D341Med (cell line): Measurements from ENCODE around the gene NUTM2F.
"Not testable (repeated sequence)": the region's sequence is repeated elsewhere in the genome, so short reads cannot be mapped to it uniquely, and the experiment has no call there.

Source experiments
- DNase-seq: peaks from one replicate; pipeline ENCODE4 v3.0.0; 2012; ENCODE audit warnings: low spot score

The NUTM2F gene

DNA sequence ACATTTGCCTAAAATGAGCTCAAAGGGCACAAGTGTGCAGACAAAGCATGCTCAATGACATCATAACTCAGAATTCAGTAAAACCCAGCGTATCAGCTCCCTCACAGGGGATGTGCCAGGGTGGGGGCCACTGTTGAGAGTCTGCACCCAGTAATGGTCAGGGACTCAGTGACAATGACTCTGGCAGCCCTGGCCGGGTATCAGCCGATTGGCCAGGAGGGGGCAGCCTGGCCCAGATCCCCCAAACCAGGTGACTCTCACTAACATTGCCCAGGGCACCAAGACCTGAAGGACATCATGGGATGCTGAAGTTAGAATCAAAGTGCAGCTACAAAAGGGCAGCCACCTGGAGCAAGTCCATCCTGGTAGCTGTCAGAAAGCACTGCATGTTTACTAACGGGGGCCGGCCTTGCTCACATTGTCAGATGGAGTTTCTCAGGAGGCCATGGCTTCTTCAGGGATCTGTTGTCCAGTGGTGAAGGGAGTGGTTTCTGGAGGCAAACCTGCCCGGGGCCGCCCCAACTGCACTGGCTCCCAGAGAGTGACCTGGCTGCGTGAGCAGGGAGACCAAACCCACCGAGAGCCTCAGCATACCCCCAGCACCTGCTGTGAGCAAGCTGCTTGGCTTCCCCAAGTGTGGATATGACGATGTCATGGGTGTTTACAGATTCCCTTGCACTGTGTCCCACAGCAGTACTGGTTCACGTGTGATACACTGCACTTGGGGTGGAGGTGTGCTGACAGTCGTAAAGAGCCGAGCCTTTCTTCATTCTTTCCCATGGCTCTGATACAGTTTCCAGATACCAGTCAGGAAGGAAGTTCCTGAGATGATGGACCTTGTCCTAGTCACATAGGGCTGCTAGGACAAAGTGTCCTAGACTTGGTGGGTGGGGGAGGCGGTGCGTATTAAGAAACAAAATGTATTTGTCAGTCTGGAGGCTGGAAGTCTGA lies 13.1 kb downstream of the NUTM2F start:
- DNase-seq: not testable (repeated sequence)

DNA sequence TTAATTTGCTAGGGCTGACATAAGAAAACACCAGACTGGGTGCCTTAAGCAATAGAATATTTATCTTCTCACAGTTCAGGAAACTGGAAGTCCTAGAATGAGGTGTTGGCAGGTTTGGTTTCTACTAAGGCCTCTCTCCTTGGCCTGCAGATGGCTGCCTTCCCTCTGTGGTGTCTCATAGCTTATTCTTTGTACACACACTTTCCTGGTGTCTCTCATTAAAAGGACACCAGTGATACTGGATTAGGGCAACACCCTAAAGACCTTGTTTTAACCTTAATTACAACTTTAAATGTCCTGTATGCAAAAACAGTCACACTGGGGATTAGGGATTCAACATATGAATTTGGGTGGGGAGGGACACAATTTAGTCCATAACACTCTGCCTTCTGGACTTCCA lies 25.1 kb downstream of the NUTM2F start:
- no peak for DNase-seq

DNA sequence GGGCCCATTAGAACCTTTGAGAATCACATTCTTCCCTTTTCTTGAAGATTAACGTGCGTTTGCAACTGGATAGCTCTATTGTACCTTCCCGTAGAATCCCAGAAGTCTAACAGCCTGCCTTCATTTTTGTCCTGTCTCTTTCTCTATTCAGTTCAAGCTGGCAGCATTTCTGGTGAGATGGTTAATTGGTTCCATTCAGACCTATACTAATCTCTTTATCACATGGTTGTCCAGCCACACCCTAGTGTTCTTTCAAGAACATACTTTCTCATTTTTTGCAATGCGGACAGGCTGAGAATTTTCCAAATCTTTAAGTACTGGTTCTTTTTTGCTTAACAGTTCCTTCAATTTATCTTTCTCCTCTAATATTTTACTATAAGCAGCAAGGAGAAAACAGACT lies 26.0 kb downstream of the NUTM2F start:
- no peak for DNase-seq

DNA sequence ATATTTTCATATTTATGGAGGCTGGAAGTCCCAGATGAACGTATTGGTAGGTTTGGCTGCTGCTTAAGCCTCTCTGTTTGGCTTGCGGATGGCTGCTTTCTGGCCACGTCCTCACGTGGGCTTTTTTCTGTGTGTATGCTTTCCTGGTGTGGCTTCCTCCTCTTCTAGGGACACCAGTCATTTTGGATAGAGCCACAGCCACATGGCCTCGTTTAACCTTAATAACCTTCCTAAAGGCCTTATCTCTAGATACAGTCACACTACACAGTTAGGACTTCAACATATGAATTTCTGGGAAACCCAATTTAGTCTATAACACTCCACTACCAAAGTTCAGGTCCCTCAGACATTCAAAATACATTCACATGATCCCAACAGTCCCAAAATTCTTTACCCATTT lies 26.9 kb downstream of the NUTM2F start:
- no peak for DNase-seq

DNA sequence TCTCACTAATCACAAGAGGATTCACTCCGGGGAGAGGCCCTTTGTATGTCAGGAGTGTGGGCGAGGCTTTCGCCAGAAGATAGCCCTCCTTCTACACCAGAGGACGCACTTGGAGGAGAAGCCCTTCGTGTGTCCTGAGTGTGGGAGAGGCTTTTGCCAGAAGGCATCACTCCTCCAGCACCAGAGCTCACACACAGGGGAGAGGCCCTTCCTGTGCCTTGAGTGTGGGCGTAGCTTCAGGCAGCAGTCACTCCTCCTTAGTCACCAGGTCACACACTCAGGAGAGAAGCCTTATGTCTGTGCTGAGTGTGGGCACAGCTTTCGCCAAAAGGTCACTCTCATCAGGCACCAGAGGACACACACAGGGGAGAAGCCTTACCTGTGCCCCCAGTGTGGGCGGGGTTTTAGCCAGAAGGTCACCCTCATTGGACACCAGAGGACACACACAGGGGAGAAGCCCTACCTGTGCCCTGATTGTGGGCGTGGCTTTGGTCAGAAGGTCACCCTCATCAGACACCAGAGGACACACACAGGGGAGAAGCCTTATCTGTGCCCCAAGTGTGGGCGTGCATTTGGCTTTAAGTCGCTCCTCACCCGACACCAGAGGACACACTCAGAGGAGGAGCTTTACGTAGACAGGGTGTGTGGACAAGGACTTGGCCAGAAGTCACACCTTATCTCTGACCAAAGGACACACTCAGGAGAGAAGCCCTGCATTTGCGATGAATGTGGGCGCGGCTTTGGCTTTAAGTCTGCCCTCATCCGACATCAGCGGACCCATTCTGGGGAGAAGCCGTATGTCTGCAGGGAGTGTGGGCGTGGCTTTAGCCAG lies 27.8 kb downstream of the NUTM2F start:
- DNase-seq: no peak

DNA sequence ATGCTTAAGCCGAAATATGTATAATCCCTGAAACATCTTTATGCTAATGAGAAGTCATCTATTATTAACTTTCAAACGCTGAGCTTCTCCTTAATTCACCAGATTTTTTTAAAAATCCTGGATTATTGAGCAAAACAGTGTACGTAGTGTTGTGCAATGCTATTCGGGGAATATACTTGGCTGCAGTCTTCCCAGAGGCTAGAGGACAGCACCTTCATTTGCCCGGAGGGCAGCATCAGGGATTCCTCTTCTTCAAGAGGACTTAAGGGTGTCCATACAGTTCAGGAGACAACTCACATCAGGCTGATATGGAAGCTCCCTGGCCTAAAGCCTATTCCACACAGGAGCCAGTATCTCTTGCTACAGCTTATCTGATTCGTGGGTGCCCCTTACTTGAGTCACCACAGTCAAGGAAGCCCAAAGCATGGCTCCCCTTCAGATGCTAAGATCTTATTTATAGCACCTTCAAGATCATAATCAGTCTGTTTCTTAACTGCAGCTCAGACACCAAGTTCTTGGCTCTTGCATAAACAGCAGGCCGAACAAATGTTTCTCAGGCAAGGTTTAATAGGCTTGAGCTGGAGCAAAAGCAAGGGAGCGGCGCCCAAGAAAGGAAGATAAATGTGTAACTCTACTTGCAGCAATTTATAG lies 29.4 kb downstream of the NUTM2F start:
- no peak for DNase-seq

DNA sequence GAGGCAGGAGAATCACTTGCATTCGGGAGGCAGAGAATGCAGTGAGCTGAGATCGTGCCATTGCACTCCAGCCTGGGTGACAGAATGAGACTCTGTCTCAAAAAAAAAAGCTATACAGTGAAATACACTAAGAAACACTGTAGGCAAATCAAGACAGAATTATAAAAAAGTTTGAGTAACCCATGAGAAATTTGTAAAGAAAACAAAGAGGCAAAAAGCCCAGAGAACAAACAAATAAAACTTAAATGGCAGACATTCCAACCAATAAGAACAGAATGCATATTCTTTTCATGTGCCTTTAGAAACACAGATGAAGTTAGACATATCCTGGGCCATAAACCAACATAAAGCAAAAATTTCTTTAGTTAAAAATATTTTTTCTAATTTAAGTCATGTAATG lies 38.8 kb downstream of the NUTM2F start:
- no peak for DNase-seq

DNA sequence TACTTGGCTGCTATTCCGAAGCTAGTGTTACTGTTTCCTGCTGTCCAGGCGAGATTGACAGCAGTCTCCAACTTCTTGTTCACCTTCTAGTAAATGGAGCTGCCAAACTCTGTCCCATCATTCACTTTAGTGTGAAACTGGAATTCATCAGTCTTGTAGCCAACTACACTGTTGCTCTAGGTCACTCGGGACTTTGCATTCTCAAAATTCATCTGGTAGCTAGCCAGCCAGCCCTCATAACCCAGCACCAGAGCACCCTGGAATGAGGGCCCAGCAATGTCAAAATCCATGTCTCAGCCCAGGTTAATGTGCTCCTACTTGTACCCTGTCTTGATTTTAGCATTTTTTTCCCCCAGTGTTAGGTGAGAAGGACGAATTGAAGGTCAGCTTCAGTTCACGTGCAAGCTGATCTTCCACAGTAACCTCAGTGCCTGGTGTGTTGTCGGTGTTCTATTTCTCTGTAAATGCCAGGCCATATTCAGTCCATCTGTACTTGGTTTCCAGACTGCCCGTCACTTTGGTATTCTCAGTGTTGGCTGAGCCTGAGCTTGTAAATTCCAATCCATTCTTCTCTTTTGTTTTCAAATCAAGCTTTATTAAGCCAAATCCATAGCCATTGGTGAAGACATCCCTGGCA lies 40.4 kb downstream of the NUTM2F start:
- no peak for DNase-seq

DNA sequence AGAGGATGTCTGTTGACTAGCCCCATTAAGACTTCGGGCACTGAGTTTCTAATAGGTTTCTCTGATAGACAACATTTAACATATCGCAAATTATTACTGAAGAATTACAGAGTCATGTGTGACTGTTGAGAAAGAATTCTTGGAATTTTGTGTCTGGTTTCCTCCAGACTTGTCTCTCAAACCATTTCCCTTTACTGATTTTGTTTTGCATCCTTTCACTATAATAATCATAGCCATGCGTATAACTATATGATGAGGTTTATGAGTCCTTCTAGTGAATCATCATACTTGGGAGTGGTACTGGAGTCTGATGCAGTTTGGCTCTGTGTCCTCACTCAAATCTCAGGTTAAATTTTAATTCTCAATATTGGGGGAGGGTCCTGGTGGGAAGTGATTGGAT lies 42.3 kb downstream of the NUTM2F start:
- DNase-seq: no peak

DNA sequence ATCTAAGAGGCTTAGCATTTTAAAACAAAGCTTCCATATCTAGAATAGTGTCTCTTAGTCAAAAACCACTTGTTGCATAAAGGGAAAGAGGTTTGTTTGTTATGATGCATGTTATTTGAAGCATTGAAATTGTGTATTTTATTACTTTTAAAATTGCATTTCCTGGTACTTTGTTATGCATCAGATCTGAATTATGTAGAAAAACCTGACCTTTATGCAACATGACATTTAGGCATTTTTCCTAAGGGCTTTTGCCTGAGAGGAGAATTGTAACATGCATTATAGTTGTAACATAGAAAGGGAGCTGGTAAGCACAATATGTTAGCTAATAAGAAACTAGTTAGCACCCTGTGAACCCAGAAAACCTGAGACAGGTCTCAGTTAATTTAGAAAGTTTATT lies 47.3 kb downstream of the NUTM2F start:
- no peak for DNase-seq

DNA sequence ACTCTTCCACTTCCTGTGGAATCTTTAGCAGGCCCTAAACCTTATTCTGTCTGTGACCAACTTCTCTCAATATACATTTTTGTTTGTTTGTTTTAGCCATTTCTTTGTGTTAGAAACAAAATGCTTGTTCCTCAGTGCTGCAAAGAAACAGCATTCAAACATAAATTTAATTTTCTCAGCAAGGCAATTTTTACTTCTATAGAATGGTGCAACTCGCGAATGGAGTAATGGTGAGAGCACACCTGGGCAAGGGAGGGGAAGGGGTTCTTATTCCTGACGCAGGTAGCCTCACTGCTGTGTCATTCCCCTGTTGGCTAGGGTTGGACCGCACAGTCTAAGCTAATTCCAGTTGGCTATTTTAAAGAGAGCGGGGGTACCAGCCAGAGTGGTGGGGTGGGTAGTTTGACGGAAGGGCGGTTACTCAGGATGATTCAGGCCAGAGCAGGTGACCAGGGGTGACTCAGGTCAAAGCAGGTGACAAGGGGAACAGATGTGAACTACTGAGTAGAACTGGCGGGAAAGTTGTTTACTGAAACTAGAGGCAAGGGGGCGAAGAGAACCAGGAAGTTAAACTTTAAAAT lies 47.9 kb downstream of the NUTM2F start:
- DNase-seq: no peak

DNA sequence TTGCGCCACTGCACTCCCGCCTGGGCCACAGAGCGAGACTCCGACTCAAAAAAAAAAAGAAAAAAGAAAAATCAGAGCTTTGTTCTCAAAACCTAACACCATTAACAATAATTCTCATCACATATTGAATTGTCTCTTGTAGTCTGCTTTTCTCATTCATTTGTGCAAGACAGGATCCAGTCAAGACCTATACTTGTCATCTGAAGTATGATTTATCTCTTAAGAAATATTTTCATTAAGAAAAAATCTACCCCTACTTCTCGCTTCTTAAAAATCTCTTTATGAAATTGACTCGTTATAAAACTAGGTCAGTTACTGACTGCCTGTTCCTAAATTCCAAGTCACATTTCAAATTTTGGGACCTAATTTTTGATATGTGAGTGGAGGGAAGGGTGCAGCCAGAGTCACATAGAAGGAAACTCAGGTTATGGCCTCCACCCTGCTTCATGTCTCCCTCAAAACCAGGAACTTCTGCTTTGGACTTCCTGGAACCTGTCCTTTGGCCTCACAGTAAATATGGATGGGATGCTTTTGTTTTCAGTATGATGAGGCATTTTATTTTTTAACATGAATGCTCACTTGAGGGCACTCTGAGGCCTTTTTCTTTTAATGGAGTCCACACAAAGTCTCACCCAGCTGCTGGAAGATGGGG lies 50.4 kb downstream of the NUTM2F start:
- DNase-seq: no peak

DNA sequence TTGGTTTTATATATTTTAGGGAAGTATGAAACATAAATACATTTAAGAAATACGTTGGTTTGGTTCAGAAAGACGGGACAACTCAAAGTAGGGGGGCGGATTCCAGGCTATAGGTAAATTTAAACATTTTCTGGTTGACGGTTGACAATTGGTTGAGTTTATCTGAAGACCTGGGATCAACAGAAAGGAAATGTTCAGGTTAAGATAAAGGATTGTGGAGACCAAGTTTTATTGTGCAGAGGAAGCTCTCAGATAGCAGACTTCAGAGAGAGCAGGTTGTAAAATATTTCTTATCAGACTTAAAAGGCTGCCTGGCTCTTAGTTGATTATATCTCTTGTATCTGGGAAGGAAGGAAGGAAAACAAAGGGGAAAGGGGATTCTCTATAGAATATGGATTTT lies 51.4 kb downstream of the NUTM2F start:
- DNase-seq: not testable (repeated sequence)

DNA sequence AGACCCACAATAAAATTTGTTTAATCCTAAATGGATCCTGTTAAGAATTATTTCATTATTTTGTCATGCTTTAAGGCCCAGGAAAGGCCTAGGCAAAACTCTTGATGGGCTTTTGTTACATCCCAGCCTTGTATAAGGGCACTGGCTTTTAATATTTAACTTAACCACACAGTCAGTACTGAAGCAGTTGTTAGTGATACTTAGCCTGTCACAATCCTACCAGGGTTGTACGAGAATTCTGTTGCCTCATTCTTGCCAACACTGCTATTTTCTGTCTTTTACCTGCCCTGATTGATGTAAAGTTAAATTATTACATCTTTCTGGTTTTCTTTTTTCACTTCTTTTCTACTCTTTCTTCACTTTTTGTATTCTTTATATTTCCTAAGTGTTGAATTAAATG lies 58.4 kb downstream of the NUTM2F start:
- DNase-seq: no peak

DNA sequence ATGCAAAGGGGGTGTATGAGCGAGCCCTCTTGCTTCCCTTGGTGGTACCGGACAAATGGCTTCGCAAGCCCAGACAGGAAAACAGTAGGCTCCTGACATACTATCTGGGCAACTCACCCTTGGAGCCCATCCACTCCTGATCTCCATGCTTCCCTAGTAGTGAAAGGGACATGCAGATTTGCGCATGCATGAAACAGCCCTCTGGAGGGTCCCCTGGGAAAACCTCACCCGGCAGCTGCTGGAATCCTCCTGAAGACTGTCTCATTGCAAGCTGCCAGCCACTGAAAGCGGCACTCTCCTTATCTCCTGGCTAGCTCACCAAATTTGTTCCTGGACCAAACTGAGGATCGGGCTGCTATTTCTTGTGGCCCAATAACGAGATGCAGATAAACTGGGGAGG lies 59.2 kb downstream of the NUTM2F start:
- DNase-seq: peak; percentile 27
